ENCODE data around the gene KCNQ1.

GRCh38 chr11:2796508-2797113 lies 351.8 kb downstream of the KCNQ1 start:
- no peak for TF ChIP-seq EP300 (IDR thresholded peaks at IDR 0.05; ENCODE audit: low read depth)
- TF ChIP-seq CTCF (IDR thresholded peaks at IDR 0.05) = no peak
